Stimulated activated naive CD8-positive, alpha-beta T cell treated with anti-CD3 and anti-CD28 coated beads, Interleukin-15, amount 100 ng/mL, for 72 hours (primary cell): Measurements from ENCODE around the gene SPOCK2.

Experiments used
- ATAC-seq: fragments of 150-1000 bp; cut with Tn5 transposase; 2 replicates; pipeline ENCODE4 v1.10.0; 2021; ENCODE audit warnings: mild to moderate bottlenecking, moderate library complexity
- DNase-seq, 2 donors: peaks; one replicate each; pipeline ENCODE4 v3.0.0; 2021 to 2022
- H3K27ac Mint-ChIP-seq, 2 donors: one replicate each; pipeline ENCODE4 v1.8.0; 2022; ENCODE audit warnings: mild to moderate bottlenecking in 2 of 2, mixed read lengths in 2 of 2, moderate library complexity in 2 of 2
- H3K27me3 Mint-ChIP-seq: one replicate; pipeline ENCODE4 v1.8.0; 2022; ENCODE audit warnings: mixed read lengths
- H3K4me1 Mint-ChIP-seq: one replicate; pipeline ENCODE4 v1.8.0; 2022; ENCODE audit warnings: mild to moderate bottlenecking, mixed read lengths
- H3K4me3 Mint-ChIP-seq, 2 donors: one replicate each; pipeline ENCODE4 v1.8.0; 2022; ENCODE audit warnings: mild to moderate bottlenecking in 2 of 2, mixed read lengths in 2 of 2, moderate library complexity in 1 of 2
- H3K9me3 Mint-ChIP-seq, 2 donors: one replicate each; pipeline ENCODE4 v1.8.0; 2022; ENCODE audit warnings: mixed read lengths in 2 of 2

Gene SPOCK2

DNA sequence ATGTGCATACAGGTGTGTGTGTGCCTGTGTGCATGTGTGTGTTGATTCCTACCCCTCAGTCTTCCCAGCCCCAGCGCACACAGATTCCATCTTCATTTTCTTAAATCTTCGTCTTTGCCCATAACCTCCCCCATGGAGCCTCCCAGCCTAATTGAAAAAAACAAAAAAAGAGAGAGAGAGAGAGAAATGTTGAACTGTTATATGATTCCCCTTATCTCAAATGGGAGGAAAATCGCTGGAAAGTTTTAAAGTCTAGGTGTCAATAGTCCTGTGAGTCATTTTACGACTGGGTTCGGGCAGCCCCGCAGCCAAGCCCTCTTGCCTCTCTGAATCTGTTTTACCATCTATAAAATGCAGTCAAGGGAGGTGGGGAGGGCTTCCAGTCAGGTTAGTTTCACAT, 60.9 kb downstream of the SPOCK2 start:
- Mint-ChIP-seq H3K4me1 (peaks cover 6% of the 10 kb centered on the region), H3K27me3 (peaks cover 17% of the 10 kb centered on the region)
- no peak for ATAC-seq

DNA sequence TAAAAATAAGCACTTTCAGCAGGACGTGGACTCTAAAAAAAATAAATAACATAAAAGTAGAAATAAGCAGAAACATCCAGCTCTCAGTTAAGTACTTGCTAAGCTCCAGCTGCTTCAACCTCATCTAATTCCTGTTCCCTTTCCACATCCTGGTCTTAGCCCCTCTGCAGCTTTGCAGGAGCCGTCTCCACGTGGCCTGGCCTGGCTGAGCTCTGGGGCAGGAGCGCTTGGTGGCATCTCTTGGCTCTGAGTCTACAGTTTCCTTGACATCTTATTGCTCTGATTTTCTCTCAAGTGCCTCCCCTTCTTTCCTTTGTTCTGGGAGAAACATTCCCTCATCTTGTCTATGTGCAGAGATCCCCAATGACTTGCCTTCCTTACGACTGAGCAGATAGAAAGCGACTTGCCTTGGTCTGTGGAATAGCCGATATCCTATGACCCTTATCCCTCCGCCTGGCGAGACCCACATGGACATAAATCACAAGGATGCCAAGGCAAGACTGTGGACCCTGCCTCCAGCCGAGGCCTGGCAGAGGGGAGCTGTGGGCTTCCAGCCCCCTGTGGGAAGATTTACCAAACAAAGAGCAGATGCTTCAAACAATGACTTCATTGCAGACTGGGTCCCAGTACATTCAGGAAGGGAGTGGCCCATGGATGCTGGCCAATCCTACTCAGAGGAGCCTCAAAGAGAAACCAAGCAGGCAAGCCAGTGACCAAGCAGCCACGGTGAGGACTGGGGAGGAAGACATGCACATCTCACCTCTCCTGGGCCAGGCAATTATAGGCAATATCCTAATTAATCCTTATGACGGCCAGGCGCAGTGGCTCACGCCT, 61.9 kb downstream of the SPOCK2 start:
- Mint-ChIP-seq H3K27ac (peak overlapping the region in 1 of 2 donors; percentile 75), H3K9me3 (no peaks in the 10 kb centered on the region), H3K4me3 (no peak overlapping the region), H3K27me3 (peaks cover 9% of the 10 kb centered on the region), H3K4me1 (peaks cover 6% of the 10 kb centered on the region)
- DNase-seq, result no peak
- no peak for ATAC-seq

More for the DNA sequence above, 60.9 kb downstream of the SPOCK2 start:
- Mint-ChIP-seq H3K27ac (no peak overlapping the region), H3K9me3 (no peaks in the 10 kb centered on the region), H3K4me3 (no peak overlapping the region)
- DNase-seq, result no peak

DNA sequence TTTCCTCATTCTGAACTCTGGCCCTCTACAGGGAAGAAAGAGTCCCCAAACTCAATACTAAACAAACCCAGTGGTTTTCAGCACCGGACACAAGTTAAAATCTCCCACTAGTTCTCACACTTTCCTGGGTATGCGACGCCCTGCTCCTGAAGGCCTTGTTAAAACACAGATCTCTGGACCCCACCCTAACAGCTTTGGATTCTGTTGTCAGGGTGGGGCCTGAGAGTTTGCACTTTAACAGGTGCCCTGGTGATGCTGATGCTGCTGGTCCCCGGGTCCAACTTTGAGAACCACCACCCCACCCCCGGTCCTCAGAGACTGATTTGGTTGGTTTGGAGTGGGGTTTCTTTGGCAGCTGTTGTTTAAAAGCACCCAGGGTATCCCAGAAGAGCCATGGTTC, 62.5 kb downstream of the SPOCK2 start:
- no peak for DNase-seq
- no peak for ATAC-seq
- Mint-ChIP-seq H3K9me3 (no peaks in the 10 kb centered on the region), H3K4me1 (peaks cover 12% of the 10 kb centered on the region), H3K4me3 (no peak overlapping the region), H3K27me3 (peaks cover 2% of the 10 kb centered on the region), H3K27ac (peak overlapping the region in 1 of 2 donors; percentile 75)

DNA sequence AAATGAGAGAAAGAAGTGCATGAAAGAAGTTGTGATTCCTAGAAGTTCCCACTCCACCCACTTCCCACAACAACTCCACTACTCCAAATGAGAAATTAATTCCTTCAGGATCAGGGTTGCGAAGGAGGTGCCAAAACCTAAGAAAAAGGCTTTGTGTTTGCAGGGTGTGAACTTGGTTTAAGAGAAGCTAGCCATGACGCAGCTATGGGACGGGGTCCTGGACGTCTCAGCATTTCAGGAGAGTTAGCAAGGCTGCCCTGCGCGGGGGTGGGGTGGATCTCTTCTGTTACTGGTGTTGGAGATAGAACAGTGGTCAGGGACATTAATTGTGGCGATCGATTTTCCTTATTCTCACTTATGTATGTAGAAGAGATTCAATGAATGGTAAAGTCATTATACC, 63.0 kb downstream of the SPOCK2 start:
- ATAC-seq, result no peak
- no peak for DNase-seq
- peaks cover 13% of the 10 kb centered on the region for H3K4me1 Mint-ChIP-seq
- H3K27ac Mint-ChIP-seq, result no peak overlapping the region
- H3K27me3 Mint-ChIP-seq, result no peaks in the 10 kb centered on the region
- no peaks in the 10 kb centered on the region for H3K9me3 Mint-ChIP-seq
- H3K4me3 Mint-ChIP-seq, result no peak overlapping the region

DNA sequence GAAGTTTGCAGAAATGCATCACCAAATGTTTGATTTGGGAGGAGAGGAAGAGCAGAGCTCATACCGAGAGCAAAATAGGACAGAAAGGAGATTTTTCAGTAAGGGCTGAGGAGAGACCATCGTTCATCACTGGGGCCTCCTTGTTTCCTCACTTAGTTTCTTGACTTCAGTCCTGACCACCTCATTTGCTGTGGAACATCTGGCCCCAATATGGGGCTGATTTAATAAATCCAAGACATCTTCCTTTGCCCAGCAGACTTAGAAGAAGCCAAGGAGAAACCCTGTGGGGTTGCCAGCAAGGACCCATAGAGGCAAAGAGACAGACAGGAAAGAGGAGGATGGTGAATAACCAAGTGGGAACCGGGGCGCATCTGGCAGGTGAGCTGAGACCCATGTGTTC, 63.8 kb downstream of the SPOCK2 start:
- no peaks in the 10 kb centered on the region for H3K27me3 Mint-ChIP-seq
- H3K9me3 Mint-ChIP-seq, result no peaks in the 10 kb centered on the region

DNA sequence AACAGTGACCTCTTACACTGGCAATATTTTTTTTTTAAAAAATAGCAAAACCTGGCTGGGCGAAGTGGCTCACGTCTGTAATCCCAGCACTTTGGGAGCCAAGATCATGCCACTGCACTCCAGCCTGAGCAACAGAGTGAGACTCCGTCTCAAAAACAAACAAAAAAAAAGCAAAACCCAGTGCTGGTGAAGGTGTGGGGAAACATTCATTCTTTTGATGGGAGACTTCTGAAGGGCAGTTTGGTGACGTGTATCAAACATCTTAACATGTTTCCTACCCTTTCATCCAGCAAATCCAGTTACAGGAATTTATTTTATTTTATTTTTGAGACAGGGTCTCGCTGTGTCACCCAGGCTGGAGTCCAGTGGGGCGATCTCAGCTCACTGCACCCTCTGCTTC, 66.1 kb downstream of the SPOCK2 start:
- H3K4me3 Mint-ChIP-seq, result no peak overlapping the region
- ATAC-seq (no peak), DNase-seq (no peak)
- no peaks in the 10 kb centered on the region for H3K27me3 Mint-ChIP-seq
- H3K9me3 Mint-ChIP-seq, result no peaks in the 10 kb centered on the region
- H3K27ac Mint-ChIP-seq, result no peak overlapping the region
- peaks cover 8% of the 10 kb centered on the region for H3K4me1 Mint-ChIP-seq

More for the DNA sequence above, 63.8 kb downstream of the SPOCK2 start:
- ATAC-seq, result no peak
- H3K4me3 Mint-ChIP-seq, result no peak overlapping the region
- DNase-seq, result no peak
- H3K4me1 Mint-ChIP-seq, result peaks cover 13% of the 10 kb centered on the region
- H3K27ac Mint-ChIP-seq, result no peak overlapping the region

DNA sequence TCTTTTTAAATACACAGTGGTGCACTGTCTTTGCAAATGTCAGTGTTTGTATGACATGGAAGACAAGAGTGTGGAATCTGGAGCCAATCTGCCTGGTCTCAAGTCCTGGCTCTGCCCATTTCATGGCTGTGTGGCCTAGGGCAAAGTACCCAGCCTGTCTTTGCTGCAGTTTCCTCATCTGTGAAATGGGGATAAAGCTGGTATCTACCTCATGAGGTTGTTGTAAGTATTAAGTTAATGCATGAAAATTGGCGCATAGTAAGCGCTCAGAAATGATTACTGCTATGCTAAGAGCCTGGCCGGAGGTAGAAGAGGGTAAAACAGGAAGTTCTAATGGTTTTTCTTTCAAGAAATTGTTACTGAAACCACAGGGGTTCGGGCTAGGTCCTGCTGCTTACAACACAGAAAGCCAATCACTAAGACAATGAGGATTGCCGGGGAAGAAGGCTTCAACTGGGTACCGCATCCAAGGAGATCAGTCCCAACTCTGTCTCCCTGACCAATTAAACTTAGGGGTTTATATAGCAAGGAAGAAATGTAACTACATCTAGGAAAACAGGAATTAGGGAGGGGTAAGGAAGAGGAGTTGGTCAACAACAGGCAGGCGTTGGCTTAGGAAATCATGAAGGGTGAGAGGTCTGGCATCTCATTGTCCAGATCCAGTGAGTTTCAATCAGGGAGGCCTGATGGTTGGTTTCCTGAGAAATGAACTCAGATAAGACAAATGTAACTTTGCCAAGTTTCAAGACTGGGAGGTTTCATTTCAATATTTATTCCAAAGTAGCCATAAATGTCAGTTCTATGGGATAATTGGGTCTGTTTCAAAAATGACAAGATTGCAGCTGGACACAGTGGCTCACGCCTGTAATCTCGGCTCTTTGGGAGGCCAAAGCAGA, 67.2 kb downstream of the SPOCK2 start:
- Mint-ChIP-seq H3K27me3 (no peaks in the 10 kb centered on the region), H3K4me3 (no peak overlapping the region), H3K4me1 (peaks cover 7% of the 10 kb centered on the region), H3K9me3 (no peaks in the 10 kb centered on the region), H3K27ac (no peak overlapping the region)
- no peak for DNase-seq
- ATAC-seq, result no peak

DNA sequence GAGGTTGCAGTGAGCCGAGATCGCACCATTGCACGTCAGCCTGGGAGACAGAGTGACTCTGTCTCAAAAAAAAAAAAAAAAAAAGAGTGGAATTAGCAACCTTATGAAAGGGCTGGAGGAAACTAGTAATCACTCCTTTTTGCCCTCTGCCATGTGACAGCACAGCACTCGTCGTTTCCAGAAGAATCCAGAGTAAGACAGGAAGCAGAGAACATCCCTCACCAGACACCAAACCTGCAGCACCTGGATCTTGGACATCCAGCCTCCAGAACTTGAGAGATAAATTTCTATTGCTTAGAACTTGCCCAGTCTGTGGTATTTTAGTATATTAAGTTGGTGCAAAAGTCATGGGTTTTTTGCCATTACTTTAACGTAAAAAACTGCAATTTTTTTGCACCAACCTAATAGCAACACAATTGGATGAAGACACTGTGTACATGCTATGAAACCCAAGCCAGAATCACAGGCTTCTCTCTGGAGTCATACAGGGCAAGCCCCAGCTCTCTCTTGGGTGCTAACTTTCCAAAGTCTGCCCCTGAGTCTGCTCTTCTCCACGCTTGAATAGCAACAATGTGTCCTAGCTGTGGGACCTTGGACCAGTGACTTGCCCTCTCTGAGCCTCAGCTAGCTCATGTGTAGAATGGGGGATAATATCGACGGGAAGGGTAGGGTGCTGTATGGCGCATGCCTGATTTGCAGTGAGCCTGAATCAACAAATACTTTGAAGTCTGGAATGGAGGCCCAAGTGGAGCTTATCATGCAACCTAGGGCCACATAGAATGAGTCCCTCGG, 69.1 kb downstream of the SPOCK2 start:
- Mint-ChIP-seq H3K27me3 (no peaks in the 10 kb centered on the region), H3K4me3 (no peak overlapping the region), H3K4me1 (peaks cover 7% of the 10 kb centered on the region), H3K9me3 (no peaks in the 10 kb centered on the region), H3K27ac (no peak overlapping the region)
- DNase-seq (no peak), ATAC-seq (no peak)

DNA sequence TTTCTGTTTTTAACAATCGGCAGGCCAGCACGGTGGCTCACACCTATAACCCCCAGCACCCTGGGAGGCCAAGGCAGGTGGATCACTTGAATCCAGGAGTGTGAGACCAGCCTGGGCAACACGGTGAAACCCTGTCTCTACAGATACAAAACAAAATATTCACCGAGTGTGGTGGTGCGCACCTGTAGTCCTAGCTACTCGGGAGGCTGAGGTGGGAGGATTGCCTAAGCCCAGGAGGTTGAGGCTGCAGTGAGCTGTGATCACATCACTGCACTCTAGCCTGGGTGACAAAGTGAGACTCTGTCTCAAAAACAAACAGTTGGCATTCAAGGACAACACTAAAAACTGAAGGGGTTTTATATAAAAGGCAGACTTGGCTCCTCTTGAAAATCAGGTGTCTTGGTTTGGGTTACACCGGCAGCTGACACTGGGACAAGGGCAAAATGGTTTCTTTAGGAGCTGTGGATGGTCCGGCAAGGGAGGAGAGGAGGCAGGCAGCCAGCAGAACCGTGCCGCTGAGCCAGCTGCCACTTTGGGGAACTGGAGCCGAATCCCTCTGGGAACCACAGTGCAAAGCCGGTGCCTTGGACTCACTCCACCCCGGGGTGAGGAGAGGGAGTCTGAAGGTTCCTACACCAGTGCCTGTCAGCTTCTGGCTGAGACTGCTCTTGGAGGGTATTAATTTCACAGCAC, 71.6 kb downstream of the SPOCK2 start:
- DNase-seq, result no peak
- no peak overlapping the region for H3K4me3 Mint-ChIP-seq
- ATAC-seq, result no peak
- peak overlapping the region in 1 of 2 donors; percentile 86 for H3K27ac Mint-ChIP-seq
- H3K4me1 Mint-ChIP-seq, result peaks cover 7% of the 10 kb centered on the region
- no peaks in the 10 kb centered on the region for H3K27me3 Mint-ChIP-seq
- no peaks in the 10 kb centered on the region for H3K9me3 Mint-ChIP-seq

DNA sequence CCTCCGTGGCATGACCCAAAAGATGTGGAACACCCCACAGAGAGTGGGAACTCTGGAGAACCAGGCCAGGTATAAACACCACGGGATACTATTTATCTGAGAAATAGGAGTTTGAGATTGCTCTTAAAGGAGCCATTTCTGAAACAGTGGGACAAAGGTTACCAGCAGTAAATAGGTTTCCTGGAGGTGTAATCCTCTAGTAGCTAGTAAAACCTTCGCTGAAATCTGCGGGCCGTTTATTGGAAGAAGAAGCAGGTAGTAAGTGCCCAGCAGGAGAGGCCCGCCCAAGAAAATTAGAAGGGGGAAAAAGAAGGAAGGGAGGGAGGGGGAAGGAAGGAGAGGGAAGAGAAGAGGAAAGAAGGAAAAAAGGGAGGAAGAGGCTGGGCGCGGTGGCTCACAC, 72.5 kb downstream of the SPOCK2 start:
- peaks cover 1% of the 10 kb centered on the region for H3K4me1 Mint-ChIP-seq
- no peaks in the 10 kb centered on the region for H3K27me3 Mint-ChIP-seq
- DNase-seq (no peak), ATAC-seq (no peak)
- no peak overlapping the region for H3K4me3 Mint-ChIP-seq
- H3K9me3 Mint-ChIP-seq, result no peaks in the 10 kb centered on the region
- H3K27ac Mint-ChIP-seq, result no peak overlapping the region

DNA sequence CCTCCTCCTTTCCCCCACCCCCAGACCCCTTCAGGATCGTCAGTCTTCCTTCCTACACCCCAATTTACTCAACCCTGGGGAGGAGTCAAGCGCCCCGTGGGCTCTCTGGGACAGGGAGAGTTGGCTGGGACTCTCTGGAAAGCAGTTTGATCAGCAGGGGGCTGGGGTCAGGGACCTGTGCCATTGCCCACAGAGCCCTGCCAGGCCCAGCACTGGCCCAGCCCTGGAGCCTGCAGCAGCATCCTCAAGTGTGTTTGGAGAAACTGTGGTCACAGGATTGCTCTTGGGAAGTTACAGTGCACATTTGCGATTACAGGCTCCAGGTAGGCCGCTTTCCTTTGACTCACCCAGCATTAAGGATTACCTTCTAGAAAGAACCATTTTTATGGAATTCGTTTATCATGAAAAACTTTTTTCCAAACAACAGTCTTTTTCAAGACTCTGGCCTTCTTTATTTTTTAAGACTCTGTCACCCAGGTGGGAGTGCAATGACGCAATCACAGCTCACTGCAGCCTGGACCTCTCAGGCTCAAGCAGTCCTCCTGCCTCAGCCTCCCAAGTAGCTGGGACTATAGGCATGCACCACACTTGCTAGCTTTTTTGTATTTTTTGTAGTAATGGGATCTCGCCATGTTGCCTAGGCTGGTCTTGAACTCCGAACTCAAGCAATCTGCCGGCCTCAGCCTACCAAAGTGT, 73.4 kb downstream of the SPOCK2 start:
- DNase-seq (no peak), ATAC-seq (no peak)
- Mint-ChIP-seq H3K4me3 (no peak overlapping the region), H3K9me3 (no peaks in the 10 kb centered on the region), H3K27ac (no peak overlapping the region), H3K4me1 (no peaks in the 10 kb centered on the region), H3K27me3 (no peaks in the 10 kb centered on the region)

DNA sequence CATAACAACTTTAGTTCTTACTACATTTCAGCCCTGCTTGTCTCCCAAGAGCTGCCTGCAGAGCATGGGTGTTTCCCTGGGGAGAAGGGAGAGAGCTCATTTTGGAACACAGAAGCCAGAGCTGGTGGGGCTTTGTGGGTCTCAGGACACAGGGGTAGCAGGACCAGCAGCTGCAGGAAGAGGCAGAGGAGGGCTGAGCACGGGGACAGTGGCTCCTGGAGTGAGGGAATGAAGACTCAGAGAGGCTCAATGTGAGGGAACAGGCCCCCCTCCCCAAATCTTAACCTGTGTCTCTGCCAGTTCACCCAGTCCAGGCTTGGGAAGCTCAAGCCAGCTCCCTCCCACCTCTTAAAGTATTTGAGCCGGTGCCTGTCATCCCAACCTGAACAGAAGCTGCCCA, 74.2 kb downstream of the SPOCK2 start:
- H3K9me3 Mint-ChIP-seq, result no peaks in the 10 kb centered on the region
- H3K27me3 Mint-ChIP-seq, result no peaks in the 10 kb centered on the region
- H3K27ac Mint-ChIP-seq, result no peak overlapping the region
- no peak overlapping the region for H3K4me3 Mint-ChIP-seq
- H3K4me1 Mint-ChIP-seq, result no peaks in the 10 kb centered on the region
- ATAC-seq (no peak), DNase-seq (no peak)

DNA sequence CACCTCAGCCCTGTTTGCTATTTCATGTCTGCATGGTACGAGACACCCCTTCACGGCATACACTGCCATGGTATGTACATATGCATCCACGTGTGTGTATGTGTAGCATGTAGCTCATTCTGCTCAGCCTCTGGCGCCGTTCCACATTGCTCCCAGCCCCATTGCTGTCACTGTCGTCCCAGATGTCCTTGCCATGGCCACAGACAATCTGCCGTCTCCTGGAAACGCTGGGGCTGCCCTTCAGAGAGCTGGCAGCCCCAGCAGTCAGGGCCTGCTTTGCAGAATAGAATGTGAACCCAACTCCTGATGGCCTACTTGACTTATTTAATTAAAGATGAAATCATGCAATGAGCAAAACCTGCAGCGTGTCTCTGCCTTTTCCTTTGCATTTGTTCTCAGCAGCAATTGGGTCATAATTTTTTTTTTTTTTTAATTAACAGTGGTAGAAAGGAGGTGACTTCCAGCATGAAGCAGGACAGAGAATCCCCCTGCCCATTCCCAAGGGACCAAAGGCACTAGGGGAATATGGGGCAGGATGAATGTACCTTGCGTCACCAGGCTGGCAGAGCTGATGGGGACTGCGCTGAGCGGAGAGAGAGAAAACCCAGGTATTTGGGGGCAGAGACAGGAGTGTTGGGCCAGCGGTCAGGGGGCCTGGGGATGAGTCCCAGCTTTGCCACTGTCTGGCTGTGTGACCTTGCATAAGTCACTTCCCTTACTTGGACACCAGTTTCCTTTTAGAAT, 75.0 kb downstream of the SPOCK2 start:
- ATAC-seq (no peak), DNase-seq (no peak)
- no peaks in the 10 kb centered on the region for H3K4me1 Mint-ChIP-seq
- no peak overlapping the region for H3K4me3 Mint-ChIP-seq
- H3K9me3 Mint-ChIP-seq, result no peaks in the 10 kb centered on the region
- no peaks in the 10 kb centered on the region for H3K27me3 Mint-ChIP-seq
- H3K27ac Mint-ChIP-seq, result no peak overlapping the region

DNA sequence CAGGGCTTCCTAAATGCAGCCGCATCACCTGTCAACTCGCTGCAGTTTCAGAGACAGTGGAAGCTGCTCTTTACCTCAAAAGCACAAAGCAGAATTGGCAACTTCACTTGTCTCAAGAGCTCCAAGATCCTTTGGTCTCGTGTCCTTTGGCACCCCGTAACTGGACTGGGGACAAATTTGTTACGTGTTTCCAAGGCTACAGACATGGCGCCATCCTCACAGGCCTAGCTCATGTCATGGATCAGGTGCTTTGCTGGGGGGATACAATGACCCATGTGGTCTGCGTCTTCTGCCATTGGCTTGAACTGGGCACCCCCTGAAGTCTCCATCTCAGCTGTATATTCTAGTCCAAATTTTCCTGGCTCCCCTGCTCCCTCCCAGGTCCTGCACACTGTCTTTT, 75.6 kb downstream of the SPOCK2 start:
- DNase-seq (no peak), ATAC-seq (no peak)
- Mint-ChIP-seq H3K4me3 (no peak overlapping the region), H3K9me3 (no peaks in the 10 kb centered on the region), H3K4me1 (no peaks in the 10 kb centered on the region), H3K27me3 (no peaks in the 10 kb centered on the region), H3K27ac (no peak overlapping the region)
